Heart right ventricle (tissue), 16 donors: ENCODE data around the gene XPR1. TPM values are rescaled to one million over a fixed set of nuclear protein-coding genes. Genes with fewer than 3 reads are reported as not detected.
"Not testable (repeated sequence)": the region's sequence is repeated elsewhere in the genome, so short reads cannot be mapped to it uniquely, and the experiment has no call there.

Source experiments
- ATAC-seq, 8 donors: fragments of 200-7000 bp; cut with Tn5 transposase; one replicate each; pipeline ENCODE4 v1.9.1; 2020; ENCODE audit warnings: mild to moderate bottlenecking in 8 of 8, moderate library complexity in 8 of 8, moderate number of reproducible peaks in 1 of 8
- DNase-seq, 2 donors: peaks; one replicate each; pipeline ENCODE4 v3.0.0-alpha.2; 2020
- H3K27ac ChIP-seq, 10 donors: fragments of 200-600 bp; sonication (generic) in 2 of 10; one replicate each; pipeline versions ENCODE4 v1.5.0 to v1.8.0; 2020 to 2022; ENCODE audit warnings: mild to moderate bottlenecking in 3 of 10
- H3K27me3 ChIP-seq, 7 donors: fragments of 200-600 bp; one replicate each; pipeline ENCODE4 v1.8.0; 2021 to 2022; ENCODE audit warnings: mild to moderate bottlenecking in 2 of 7
- H3K36me3 ChIP-seq, 9 donors: fragments of 200-600 bp; sonication (generic) in 1 of 9; one replicate each; pipeline versions ENCODE4 v1.5.0 to v1.8.0; 2020 to 2022; ENCODE audit warnings: mild to moderate bottlenecking in 2 of 9
- H3K4me1 ChIP-seq, 9 donors: fragments of 200-600 bp; sonication (generic) in 1 of 9; one replicate each; pipeline versions ENCODE4 v1.5.0 to v1.8.0; 2020 to 2022; ENCODE audit warnings: mild to moderate bottlenecking in 4 of 9
- H3K4me3 ChIP-seq, 10 donors: fragments of 200-600 bp; sonication (generic) in 2 of 10; one replicate each; pipeline versions ENCODE4 v1.5.0 to v1.8.0; 2020 to 2022; ENCODE audit warnings: mild to moderate bottlenecking in 7 of 10, moderate library complexity in 2 of 10
- H3K9me3 ChIP-seq, 11 donors: fragments of 200-600 bp in 10 of 11; sonication (generic) in 2 of 11; one replicate each; pipeline versions ENCODE4 v1.5.0 to v1.8.0; 2013 to 2022; ENCODE audit warnings: mild to moderate bottlenecking in 2 of 11, control low read depth in 1 of 11, moderate library complexity in 1 of 11
- WGBS, 2 donors: extraction: QIAGEN DNeasy Blood & Tissue Kit; methylation state at CpG; one replicate each; pipeline ENCODE4 v1.1.7; 2013; ENCODE audit warnings: inconsistent platforms in 1 of 2; 5-methylcytosine and 5-hydroxymethylcytosine counted together
- intact Hi-C, 10 donors: fragments of 100-400 bp; cut with DNase I; formaldehyde crosslinking; loops; one replicate each; pipeline versions ENCODE4 v1.11.1 to v1.14.2; 2022
- polyA plus RNA-seq, 2 donors: library from polyadenylated mRNA; stranded (reverse); fragments of 200-250 nt; gene quantifications; one replicate each; pipeline ENCODE4 v1.2.3, GENCODE V29; 2013
- total RNA-seq, 10 donors: library from RNA; stranded (reverse); fragmentation: NEBNext Ultra II Directional in 3 of 10; extraction: Animal tissue kit (Norgen Biotek cat#: 25700) in 3 of 10; gene quantifications; one replicate each; pipeline versions ENCODE4 v1.2.1 to v1.2.4, GENCODE V29; 2021 to 2023
- TF ChIP-seq, protein P1 (sequence below), 9 donors: fragments of 200-600 bp; sonication (generic) in 2 of 9; IDR thresholded peaks; one replicate each; pipeline versions ENCODE4 v1.5.0 to v1.8.0; 2021 to 2022; ENCODE audit warnings: antibody characterized with exemption in 9 of 9, mild to moderate bottlenecking in 5 of 9, moderate library complexity in 1 of 9
- donor health status: Arrhythmogenic right ventricular cardiomyopathy.
- donor health status: ischemic (EF 13 %, LVEDD 7.1; RV severe dilation, severe dysfunction).
- donor health status: healthy with polysubstance abuse.
- donor health status: DM: no; HTN: yes; CAD: no.
- donor health status: DM: no; HTN: no; CAD: no.
- donor health status: ischemic (EF 25% LVEDD 6.9; RV normal size, moderate dysfunction).
- donor health status: ischemic (EF 25% LVEDD 5.7; RV mildly dilated, moderate dysfunction).
- donor health status: healthy.
- donor health status: DM: yes; HTN: yes; CAD: no.
- donor health status: Ischemic cardiomyopathy.
- donor health status: ischemic (EF 35%, LVEDD 5.7; RV mildly dilated, moderate dysfunction).
- donor health status: nonischemic (EF 11% LVEDD 7.7; RV severe dilation, severe dysfunction).
- donor health status: DM: yes; HTN: yes; CAD: no.
- donor health status: PGD.
- donor health status: ischemic (EF 29% LVEDD 5.4; RV normal size, mild dysfunction).
- donor health status: nonischemic (EF 23%, LVEDD 6.1; RV moderate dilation, normal function).

Gene XPR1
- total and polyA plus RNA-seq, 12 donors = 18.3 to 142 (median 70.0) TPM

DNA sequence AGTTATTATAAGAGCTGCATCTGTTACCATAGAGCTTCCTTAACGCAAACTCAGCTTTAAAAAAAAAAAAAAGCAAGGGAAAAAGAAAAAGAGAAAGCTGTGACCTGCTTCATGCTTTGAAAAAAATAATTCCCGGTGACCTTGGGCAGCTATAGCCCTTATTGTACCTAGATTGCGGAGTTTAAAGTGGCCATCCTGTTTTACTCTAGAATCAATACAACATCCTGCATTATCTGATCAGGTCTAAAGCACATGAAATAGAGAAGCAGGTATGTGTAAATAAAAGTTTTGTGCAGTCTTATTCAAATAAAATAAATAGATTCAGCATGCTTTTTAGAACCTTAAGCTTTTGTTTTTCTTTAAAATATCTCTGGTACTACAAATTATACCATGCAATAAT is 154.1 kb downstream of the XPR1 start:
- no peak overlapping the region for H3K4me3 ChIP-seq

DNA sequence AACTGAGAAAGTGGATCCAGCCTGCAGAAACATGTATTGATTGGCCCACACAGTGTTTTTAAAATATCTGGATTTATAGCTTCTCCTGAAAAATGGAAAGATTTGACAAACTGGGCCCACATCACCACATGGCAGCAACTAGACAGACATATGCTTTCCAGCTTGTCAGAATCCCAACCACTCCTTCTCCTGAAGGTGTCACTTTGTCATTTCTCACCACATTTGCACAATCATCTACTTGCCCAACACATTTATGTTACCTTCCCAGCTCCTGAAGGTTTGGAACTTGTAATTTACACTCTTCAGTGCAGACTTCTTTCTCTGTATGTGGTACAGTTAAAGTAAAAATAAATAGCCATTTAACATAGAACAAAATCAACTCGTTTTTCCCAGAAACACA is 154.8 kb downstream of the XPR1 start:
- 80 to 98% methylated on average over 1 of the region's 1 CpG for WGBS, 2 donors
- intact Hi-C loops = no loop called here
- Histone ChIP-seq H3K4me3 (no peak overlapping the region), H3K36me3 (peaks cover 0 to 27% (median 0%) of the 10 kb centered on the region in 9 donors), H3K27ac (no peak overlapping the region), H3K9me3 (no peaks in the 10 kb centered on the region), H3K27me3 (no peaks in the 10 kb centered on the region), H3K4me1 (peaks cover 0 to 38% (median 12%) of the 10 kb centered on the region in 9 donors)
- ATAC-seq (no peak), DNase-seq (no peak)
- TF ChIP-seq, protein P1, sequence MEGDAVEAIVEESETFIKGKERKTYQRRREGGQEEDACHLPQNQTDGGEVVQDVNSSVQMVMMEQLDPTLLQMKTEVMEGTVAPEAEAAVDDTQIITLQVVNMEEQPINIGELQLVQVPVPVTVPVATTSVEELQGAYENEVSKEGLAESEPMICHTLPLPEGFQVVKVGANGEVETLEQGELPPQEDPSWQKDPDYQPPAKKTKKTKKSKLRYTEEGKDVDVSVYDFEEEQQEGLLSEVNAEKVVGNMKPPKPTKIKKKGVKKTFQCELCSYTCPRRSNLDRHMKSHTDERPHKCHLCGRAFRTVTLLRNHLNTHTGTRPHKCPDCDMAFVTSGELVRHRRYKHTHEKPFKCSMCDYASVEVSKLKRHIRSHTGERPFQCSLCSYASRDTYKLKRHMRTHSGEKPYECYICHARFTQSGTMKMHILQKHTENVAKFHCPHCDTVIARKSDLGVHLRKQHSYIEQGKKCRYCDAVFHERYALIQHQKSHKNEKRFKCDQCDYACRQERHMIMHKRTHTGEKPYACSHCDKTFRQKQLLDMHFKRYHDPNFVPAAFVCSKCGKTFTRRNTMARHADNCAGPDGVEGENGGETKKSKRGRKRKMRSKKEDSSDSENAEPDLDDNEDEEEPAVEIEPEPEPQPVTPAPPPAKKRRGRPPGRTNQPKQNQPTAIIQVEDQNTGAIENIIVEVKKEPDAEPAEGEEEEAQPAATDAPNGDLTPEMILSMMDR (IDR thresholded peaks at IDR 0.05) = no peak

More for the DNA sequence above, 154.1 kb downstream of the XPR1 start:
- H3K9me3 ChIP-seq = no peaks in the 10 kb centered on the region
- peaks cover 0 to 37% (median 12%) of the 10 kb centered on the region in 9 donors for H3K4me1 ChIP-seq
- peaks cover 0 to 27% (median 0%) of the 10 kb centered on the region in 9 donors for H3K36me3 ChIP-seq
- intact Hi-C loops = no loop called here
- ATAC-seq (no peak), DNase-seq (no peak)
- TF ChIP-seq, protein P1 (IDR thresholded peaks at IDR 0.05) = no peak
- H3K27ac ChIP-seq = no peak overlapping the region
- H3K27me3 ChIP-seq = no peaks in the 10 kb centered on the region
- WGBS, 2 donors = 73 to 75% methylated on average over 3 of the region's 3 CpGs

DNA sequence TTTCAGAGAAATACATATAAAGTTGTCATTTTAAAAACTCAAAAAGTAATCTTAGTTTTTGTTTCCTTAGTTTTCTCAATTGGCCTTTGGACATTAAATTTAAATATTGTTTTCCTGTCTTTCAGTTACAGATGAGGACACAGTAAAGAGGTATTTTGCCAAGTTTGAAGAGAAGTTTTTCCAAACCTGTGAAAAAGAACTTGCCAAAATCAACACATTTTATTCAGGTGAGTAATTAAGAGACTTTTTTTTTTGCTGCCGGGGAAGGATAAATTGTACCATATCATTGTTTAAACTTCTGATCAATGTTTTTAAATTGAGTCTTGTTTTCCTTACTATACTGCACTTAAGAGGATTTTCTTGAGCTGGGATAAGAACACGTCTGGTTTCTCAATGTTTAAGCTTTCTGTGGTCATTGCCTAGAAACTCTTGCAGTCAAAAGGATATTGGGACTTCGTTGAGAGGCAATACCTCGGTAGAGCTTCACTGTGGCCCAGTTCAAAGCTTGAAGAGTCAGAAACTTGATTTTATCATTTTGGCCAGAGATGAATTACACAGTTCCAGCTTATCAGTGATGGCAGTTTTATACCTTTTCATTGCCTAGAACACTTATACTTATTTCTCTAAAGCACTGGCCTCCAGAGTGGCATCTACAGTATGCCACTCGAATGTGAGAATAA is 155.9 kb downstream of the XPR1 start:
- DNase-seq (no peak), ATAC-seq (no peak)
- Histone ChIP-seq H3K36me3 (peaks cover 0 to 27% (median 0%) of the 10 kb centered on the region in 9 donors), H3K4me3 (no peak overlapping the region), H3K9me3 (no peaks in the 10 kb centered on the region), H3K4me1 (peaks cover 0 to 41% (median 10%) of the 10 kb centered on the region in 9 donors), H3K27me3 (no peaks in the 10 kb centered on the region), H3K27ac (no peak overlapping the region)
- 74 to 85% methylated on average over 5 of the region's 5 CpGs for WGBS, 2 donors
- intact Hi-C loops = no loop called here
- TF ChIP-seq, protein P1 (IDR thresholded peaks at IDR 0.05) = no peak

DNA sequence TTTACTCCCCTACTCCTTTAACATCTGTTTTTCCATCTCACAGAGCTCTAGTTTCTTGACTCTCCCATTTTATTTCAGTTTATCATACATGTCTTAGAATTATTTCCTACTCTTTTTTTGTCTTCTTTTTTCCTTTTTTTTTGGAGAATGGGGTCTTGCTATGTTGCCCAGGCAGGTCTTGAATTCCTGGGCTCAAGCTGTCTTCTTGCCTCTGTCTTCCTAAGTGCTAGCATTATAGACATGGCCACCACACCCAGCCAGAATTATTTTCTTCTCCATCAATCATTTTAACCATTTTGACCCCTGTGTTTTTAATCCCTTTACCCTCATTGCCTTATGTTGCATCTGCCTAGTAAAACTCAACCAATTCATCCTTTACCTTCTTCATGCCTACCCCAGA is 157.6 kb downstream of the XPR1 start:
- Histone ChIP-seq H3K27me3 (no peaks in the 10 kb centered on the region), H3K9me3 (no peaks in the 10 kb centered on the region), H3K36me3 (peaks cover 0 to 27% (median 0%) of the 10 kb centered on the region in 9 donors), H3K27ac (no peak overlapping the region), H3K4me3 (no peak overlapping the region), H3K4me1 (peaks cover 0 to 51% (median 13%) of the 10 kb centered on the region in 9 donors)
- TF ChIP-seq, protein P1 (IDR thresholded peaks at IDR 0.05) = no peak
- no peak for DNase-seq
- intact Hi-C loops = no loop called here
- ATAC-seq = no peak

DNA sequence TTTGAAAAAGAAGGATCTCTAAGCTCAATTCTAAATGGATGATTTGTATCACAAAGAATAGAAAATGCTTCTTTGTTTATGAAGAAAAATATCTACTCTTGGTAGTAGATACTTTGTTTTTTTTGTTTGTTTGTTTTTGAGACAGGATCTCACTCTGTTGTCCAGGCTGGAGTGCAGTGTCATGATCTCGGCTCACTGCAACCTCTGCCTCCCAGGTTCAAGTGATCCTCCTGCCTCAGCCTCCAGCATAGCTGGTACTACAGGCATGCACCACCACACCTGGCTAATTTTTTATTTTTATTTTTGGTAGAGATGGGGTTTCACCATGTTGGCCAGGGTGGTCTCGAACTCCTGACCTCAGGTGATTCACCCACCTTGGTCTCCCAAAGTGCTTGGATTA is 159.3 kb downstream of the XPR1 start:
- peaks cover 0 to 48% (median 15%) of the 10 kb centered on the region in 9 donors for H3K4me1 ChIP-seq
- DNase-seq, H3K27me3 ChIP-seq, intact Hi-C loops, ATAC-seq, H3K4me3 ChIP-seq, H3K27ac ChIP-seq, H3K9me3 ChIP-seq: not testable (repeated sequence)
- 98 to 99% methylated on average over 2 of the region's 2 CpGs for WGBS, 2 donors
- peaks cover 0 to 27% (median 0%) of the 10 kb centered on the region in 9 donors for H3K36me3 ChIP-seq
